K562 (cell line): ENCODE measurements around the gene MRPL40. TPM values are rescaled to one million over a fixed set of nuclear protein-coding genes. Genes with fewer than 3 reads are reported as not detected.

Source experiments
- CAMTA2 ChIP-seq: fragments of 250-450 bp; sonication (Bioruptor Pico); conservative IDR thresholded peaks from 2 replicates; pipeline ENCODE4 v1.5.1; 2022
- CHD2 ChIP-seq: IDR thresholded peaks from 2 replicates; pipeline ENCODE4 v1.6.1; 2011; ENCODE audit warnings: low read depth, low read length
- ELF4 ChIP-seq: fragments of 450-650 bp; formaldehyde crosslinking; IDR thresholded peaks from 2 replicates; pipeline ENCODE4 v1.4.0; 2022; ENCODE audit warnings: missing genetic modification characterization
- HDAC6 ChIP-seq: IDR thresholded peaks from 2 replicates; pipeline ENCODE4 v1.6.1; 2012; ENCODE audit warnings: low read depth, mild to moderate bottlenecking, control low read depth, inconsistent platforms, low read length, moderate library complexity
- KDM2B ChIP-seq: fragments of 250-450 bp; sonication (Bioruptor Pico); IDR thresholded peaks from 2 replicates; pipeline ENCODE4 v1.8.0; 2021; ENCODE audit warnings: mild to moderate bottlenecking, moderate library complexity
- PTRF ChIP-seq: fragments of 450-650 bp; IDR thresholded peaks from 2 replicates; pipeline ENCODE4 v1.6.1; 2016; ENCODE audit warnings: mild to moderate bottlenecking, missing genetic modification characterization, missing compliant biosample characterization
- TCF7 ChIP-seq: sonication (generic); IDR thresholded peaks from 2 replicates; pipeline ENCODE4 v1.6.1; 2016; ENCODE audit warnings: antibody characterized with exemption, borderline replicate concordance
- ZBTB11 ChIP-seq, 3 experiments: fragments of 200-800 bp in 1 of 3; fragments of 250-450 bp in 1 of 3; fragments of 450-650 bp in 1 of 3; sonication (Bioruptor Pico) in 1 of 3; sonication (Bioruptor generic) in 1 of 3; formaldehyde crosslinking in 1 of 3; IDR thresholded peaks; 2 replicates each; pipeline versions ENCODE4 v1.6.1 to v1.8.0; 2016 to 2022; ENCODE audit warnings: mild to moderate bottlenecking in 2 of 3, missing genetic modification characterization in 2 of 3, missing compliant biosample characterization in 1 of 3, moderate library complexity in 1 of 3
- ZFPM2 ChIP-seq: fragments of 250-450 bp; sonication (Bioruptor Pico); IDR thresholded peaks from 2 replicates; pipeline ENCODE4 v1.5.1; 2022; ENCODE audit warnings: mild to moderate bottlenecking
- polyA plus RNA-seq, 8 experiments: library from polyadenylated mRNA; depleted of rRNA in 4 of 8; stranded (reverse) in 5 of 8; unstranded in 3 of 8; fragments of >200 nt; fragmentation: Nextera tagmentation in 2 of 8; fragmentation: Illumina TruSeq in 1 of 8; extraction: Ambion mirVana in 2 of 8; extraction: Trizol in 1 of 8; gene quantifications; 2 replicates each; pipeline versions ENCODE4 v1.2.1 to v1.2.3, GENCODE V29; 2011 to 2014; ENCODE audit warnings: inconsistent platforms in 1 of 8, missing spikeins in 1 of 8
- total RNA-seq, 7 experiments: library from RNA; depleted of rRNA in 6 of 7; stranded (reverse); fragments of >200 nt in 6 of 7; fragmentation: Illumina TruSeq in 2 of 7; extraction: Trizol in 2 of 7; gene quantifications; 2 replicates each; pipeline versions ENCODE4 v1.2.1 to v1.2.3, GENCODE V29; 2011 to 2021; ENCODE audit warnings: low replicate concordance in 1 of 7
- TF ChIP-seq, protein P1 (sequence below): fragments of 450-650 bp; IDR thresholded peaks from 2 replicates; pipeline ENCODE4 v1.6.1; 2017; ENCODE audit warnings: antibody characterized with exemption
- TF ChIP-seq, protein P2 (sequence below): fragments of 250-450 bp; sonication (Bioruptor Pico); IDR thresholded peaks from 2 replicates; pipeline ENCODE4 v1.8.0; 2022; ENCODE audit warnings: moderate library complexity, mild to moderate bottlenecking, inconsistent platforms
- TF ChIP-seq, protein P3 (sequence below): fragments of 450-650 bp; formaldehyde crosslinking; IDR thresholded peaks from 2 replicates; pipeline ENCODE4 v1.4.0; 2020; ENCODE audit warnings: mild to moderate bottlenecking, moderate library complexity

The MRPL40 gene
- total and polyA plus RNA-seq, 9 of the 15 experiments (the other 6 are each of a cell fraction or from before 2014, with no cell fraction given): 132 to 652 (median 208) TPM

GRCh38 chr22:19478045-19478900 lies 45.9 kb downstream of the MRPL40 start (continued):
- TF ChIP-seq, protein P1, sequence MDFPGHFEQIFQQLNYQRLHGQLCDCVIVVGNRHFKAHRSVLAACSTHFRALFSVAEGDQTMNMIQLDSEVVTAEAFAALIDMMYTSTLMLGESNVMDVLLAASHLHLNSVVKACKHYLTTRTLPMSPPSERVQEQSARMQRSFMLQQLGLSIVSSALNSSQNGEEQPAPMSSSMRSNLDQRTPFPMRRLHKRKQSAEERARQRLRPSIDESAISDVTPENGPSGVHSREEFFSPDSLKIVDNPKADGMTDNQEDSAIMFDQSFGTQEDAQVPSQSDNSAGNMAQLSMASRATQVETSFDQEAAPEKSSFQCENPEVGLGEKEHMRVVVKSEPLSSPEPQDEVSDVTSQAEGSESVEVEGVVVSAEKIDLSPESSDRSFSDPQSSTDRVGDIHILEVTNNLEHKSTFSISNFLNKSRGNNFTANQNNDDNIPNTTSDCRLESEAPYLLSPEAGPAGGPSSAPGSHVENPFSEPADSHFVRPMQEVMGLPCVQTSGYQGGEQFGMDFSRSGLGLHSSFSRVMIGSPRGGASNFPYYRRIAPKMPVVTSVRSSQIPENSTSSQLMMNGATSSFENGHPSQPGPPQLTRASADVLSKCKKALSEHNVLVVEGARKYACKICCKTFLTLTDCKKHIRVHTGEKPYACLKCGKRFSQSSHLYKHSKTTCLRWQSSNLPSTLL: no peak
- TF ChIP-seq, protein P2, sequence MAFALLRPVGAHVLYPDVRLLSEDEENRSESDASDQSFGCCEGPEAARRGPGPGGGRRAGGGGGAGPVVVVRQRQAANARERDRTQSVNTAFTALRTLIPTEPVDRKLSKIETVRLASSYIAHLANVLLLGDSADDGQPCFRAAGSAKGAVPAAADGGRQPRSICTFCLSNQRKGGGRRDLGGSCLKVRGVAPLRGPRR: no peak
- TF ChIP-seq ZBTB11 (CRISPR knock-in tag; IDR thresholded peaks at IDR 0.05) (no peak), TCF7 (no peak), KDM2B (CRISPR knock-in tag) (peak; percentile 75; the same call in 1 of the 2 replicates), HDAC6 (0 out of 2 replicates have a peak, but pooled peaks have one; percentile 22), ZFPM2 (CRISPR knock-in tag) (peak; percentile 95; the same call in 1 of the 2 replicates), PTRF (tag) (0 out of 2 replicates have a peak, but pooled peaks have one; percentile 30), ELF4 (CRISPR knock-in tag) (0 out of 2 replicates have a peak, but pooled peaks have one; percentile 28), CHD2 (no peak), CAMTA2 (peak; percentile 92; the same call in 1 of the 2 replicates)
- TF ChIP-seq, protein P3, sequence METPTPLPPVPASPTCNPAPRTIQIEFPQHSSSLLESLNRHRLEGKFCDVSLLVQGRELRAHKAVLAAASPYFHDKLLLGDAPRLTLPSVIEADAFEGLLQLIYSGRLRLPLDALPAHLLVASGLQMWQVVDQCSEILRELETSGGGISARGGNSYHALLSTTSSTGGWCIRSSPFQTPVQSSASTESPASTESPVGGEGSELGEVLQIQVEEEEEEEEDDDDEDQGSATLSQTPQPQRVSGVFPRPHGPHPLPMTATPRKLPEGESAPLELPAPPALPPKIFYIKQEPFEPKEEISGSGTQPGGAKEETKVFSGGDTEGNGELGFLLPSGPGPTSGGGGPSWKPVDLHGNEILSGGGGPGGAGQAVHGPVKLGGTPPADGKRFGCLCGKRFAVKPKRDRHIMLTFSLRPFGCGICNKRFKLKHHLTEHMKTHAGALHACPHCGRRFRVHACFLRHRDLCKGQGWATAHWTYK (CRISPR knock-in tag): peak; percentile 51; the same call in 1 of the 2 replicates
